ENCODE data around the gene KCNMB4.

The KCNMB4 gene

DNA sequence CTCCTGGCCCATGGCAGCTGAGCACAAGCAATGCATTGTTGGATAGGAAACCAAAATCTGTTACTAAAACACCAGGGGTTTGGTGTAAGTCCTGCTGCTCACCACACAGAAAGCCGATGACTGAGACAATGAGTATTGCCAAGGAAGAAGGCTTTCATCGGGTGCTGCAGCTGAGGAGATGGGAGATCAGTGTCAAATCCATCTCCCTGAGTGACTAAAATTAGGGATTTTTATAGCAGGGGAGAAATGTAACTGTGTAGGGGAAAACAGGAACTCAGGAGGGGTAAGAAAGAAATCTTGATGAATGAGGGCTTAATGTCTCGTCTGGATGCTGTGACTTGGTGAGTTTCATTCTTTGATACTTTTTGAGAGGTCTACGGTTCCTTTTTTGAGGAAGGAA, 97.9 kb downstream of the KCNMB4 start:
- H2BK120ac ChIP-seq (ENCODE audit: low read depth, low read length): no peak overlapping the region
- no peaks in the 10 kb centered on the region for H3K36me3 ChIP-seq (ENCODE audit: control insufficient read depth, insufficient read depth, low read length)
- no peak for DNase-seq
- H3K23ac ChIP-seq (ENCODE audit: low read length): no peak overlapping the region
- no peak overlapping the region for H3K27ac ChIP-seq (ENCODE audit: low read depth, low read length)
- no peak overlapping the region for H4K5ac ChIP-seq (ENCODE audit: low read length)
- no peak overlapping the region for H2BK15ac ChIP-seq (replicated peaks; ENCODE audit: low read depth)
- H2AK5ac ChIP-seq (ENCODE audit: low read length): no peak overlapping the region
- H3K4me1 ChIP-seq (ENCODE audit: control insufficient read depth, low read depth, low read length): no peaks in the 10 kb centered on the region
- H3K4me3 ChIP-seq (ENCODE audit: low read length): no peak overlapping the region
- H2BK5ac ChIP-seq (ENCODE audit: low read length): no peak overlapping the region
- H3K79me1 ChIP-seq (ENCODE audit: low read length): no peaks in the 10 kb centered on the region
- no peak overlapping the region for H3K18ac ChIP-seq (ENCODE audit: low read length)
- no CpG with 5 or more reads among the region's 4 CpGs for WGBS (ENCODE audit: extremely low coverage, insufficient coverage, low lambda C conversion rate)
- H3K4ac ChIP-seq (ENCODE audit: low read depth, low read length): no peak overlapping the region
- H4K8ac ChIP-seq (ENCODE audit: low read depth, low read length): no peak overlapping the region
- no peaks in the 10 kb centered on the region for H3K27me3 ChIP-seq (ENCODE audit: insufficient read depth, low read length, poor library complexity)
- H3K9ac ChIP-seq (ENCODE audit: low read length): no peak overlapping the region
- H3K56ac ChIP-seq (ENCODE audit: low read length): no peak overlapping the region
- no peak overlapping the region for H3K4me2 ChIP-seq (ENCODE audit: low read length)
- no peaks in the 10 kb centered on the region for H3K79me2 ChIP-seq (ENCODE audit: control insufficient read depth, insufficient read depth, low read length)

- Histone ChIP-seq H2BK15ac (replicated peaks; ENCODE audit: low read depth) (no peak overlapping the region), H2BK5ac (ENCODE audit: low read length) (no peak overlapping the region), H3K79me2 (ENCODE audit: control insufficient read depth, insufficient read depth, low read length) (no peaks in the 10 kb centered on the region), H2BK120ac (ENCODE audit: low read depth, low read length) (no peak overlapping the region), H3K9ac (ENCODE audit: low read length) (no peak overlapping the region), H3K56ac (ENCODE audit: low read length) (no peak overlapping the region), H3K4me1 (ENCODE audit: control insufficient read depth, low read depth, low read length) (no peaks in the 10 kb centered on the region), H4K5ac (ENCODE audit: low read length) (no peak overlapping the region), H3K18ac (ENCODE audit: low read length) (no peak overlapping the region), H3K27ac (ENCODE audit: low read depth, low read length) (no peak overlapping the region), H3K79me1 (ENCODE audit: low read length) (no peaks in the 10 kb centered on the region), H3K4me2 (ENCODE audit: low read length) (no peak overlapping the region), H3K23ac (ENCODE audit: low read length) (no peak overlapping the region), H2AK5ac (ENCODE audit: low read length) (no peak overlapping the region), H3K4ac (ENCODE audit: low read depth, low read length) (no peak overlapping the region), H4K8ac (ENCODE audit: low read depth, low read length) (no peak overlapping the region), H3K36me3 (ENCODE audit: control insufficient read depth, insufficient read depth, low read length) (no peaks in the 10 kb centered on the region), H3K27me3 (ENCODE audit: insufficient read depth, low read length, poor library complexity) (no peaks in the 10 kb centered on the region), H3K4me3 (ENCODE audit: low read length) (no peak overlapping the region)
- no CpG with 5 or more reads among the region's 2 CpGs for WGBS (ENCODE audit: extremely low coverage, insufficient coverage, low lambda C conversion rate)
- DNase-seq: no peak
These were observed 100.7 kb downstream of the KCNMB4 start for GRCh38 chr12:70466753-70467152.

- Histone ChIP-seq H3K56ac (ENCODE audit: low read length) (no peak overlapping the region), H3K4me1 (ENCODE audit: control insufficient read depth, low read depth, low read length) (no peaks in the 10 kb centered on the region), H3K4ac (ENCODE audit: low read depth, low read length) (no peak overlapping the region), H3K79me1 (ENCODE audit: low read length) (no peaks in the 10 kb centered on the region), H3K79me2 (ENCODE audit: control insufficient read depth, insufficient read depth, low read length) (no peaks in the 10 kb centered on the region), H4K5ac (ENCODE audit: low read length) (no peak overlapping the region), H3K23ac (ENCODE audit: low read length) (no peak overlapping the region), H2BK5ac (ENCODE audit: low read length) (no peak overlapping the region), H3K36me3 (ENCODE audit: control insufficient read depth, insufficient read depth, low read length) (no peaks in the 10 kb centered on the region), H2BK15ac (replicated peaks; ENCODE audit: low read depth) (no peak overlapping the region), H2AK5ac (ENCODE audit: low read length) (no peak overlapping the region), H3K27ac (ENCODE audit: low read depth, low read length) (no peak overlapping the region), H4K8ac (ENCODE audit: low read depth, low read length) (no peak overlapping the region), H3K18ac (ENCODE audit: low read length) (no peak overlapping the region), H3K4me3 (ENCODE audit: low read length) (no peak overlapping the region), H3K4me2 (ENCODE audit: low read length) (no peak overlapping the region), H2BK120ac (ENCODE audit: low read depth, low read length) (no peak overlapping the region), H3K27me3 (ENCODE audit: insufficient read depth, low read length, poor library complexity) (no peaks in the 10 kb centered on the region), H3K9ac (ENCODE audit: low read length) (no peak overlapping the region)
- DNase-seq: no peak
- WGBS (ENCODE audit: extremely low coverage, insufficient coverage, low lambda C conversion rate): no CpG with 5 or more reads among the region's 2 CpGs
These were observed 101.4 kb downstream of the KCNMB4 start for GRCh38 chr12:70467476-70467875.

- Histone ChIP-seq H3K36me3 (ENCODE audit: control insufficient read depth, insufficient read depth, low read length) (no peaks in the 10 kb centered on the region), H3K27me3 (ENCODE audit: insufficient read depth, low read length, poor library complexity) (no peaks in the 10 kb centered on the region), H2BK120ac (ENCODE audit: low read depth, low read length) (no peak overlapping the region)
These were observed 102.0 kb downstream of the KCNMB4 start for GRCh38 chr12:70467918-70468733.

GRCh38 chr12:70468741-70469140, 102.7 kb downstream of the KCNMB4 start:
- Histone ChIP-seq H3K23ac (ENCODE audit: low read length) (no peak overlapping the region), H3K56ac (ENCODE audit: low read length) (no peak overlapping the region), H3K79me2 (ENCODE audit: control insufficient read depth, insufficient read depth, low read length) (no peaks in the 10 kb centered on the region), H2AK5ac (ENCODE audit: low read length) (no peak overlapping the region), H3K18ac (ENCODE audit: low read length) (no peak overlapping the region), H4K5ac (ENCODE audit: low read length) (no peak overlapping the region), H3K4me1 (ENCODE audit: control insufficient read depth, low read depth, low read length) (no peaks in the 10 kb centered on the region), H3K9ac (ENCODE audit: low read length) (no peak overlapping the region), H3K4me3 (ENCODE audit: low read length) (no peak overlapping the region), H3K4me2 (ENCODE audit: low read length) (no peak overlapping the region), H3K36me3 (ENCODE audit: control insufficient read depth, insufficient read depth, low read length) (no peaks in the 10 kb centered on the region), H2BK120ac (ENCODE audit: low read depth, low read length) (no peak overlapping the region), H4K8ac (ENCODE audit: low read depth, low read length) (no peak overlapping the region), H3K27ac (ENCODE audit: low read depth, low read length) (no peak overlapping the region), H2BK5ac (ENCODE audit: low read length) (no peak overlapping the region), H3K4ac (ENCODE audit: low read depth, low read length) (no peak overlapping the region), H3K27me3 (ENCODE audit: insufficient read depth, low read length, poor library complexity) (no peaks in the 10 kb centered on the region), H3K79me1 (ENCODE audit: low read length) (no peaks in the 10 kb centered on the region), H2BK15ac (replicated peaks; ENCODE audit: low read depth) (no peak overlapping the region)
- WGBS (ENCODE audit: extremely low coverage, insufficient coverage, low lambda C conversion rate): no CpG with 5 or more reads among the region's 3 CpGs
- peak; percentile 25 for DNase-seq

More at GRCh38 chr12:70467918-70468733, 102.0 kb downstream of the KCNMB4 start:
- no peak for DNase-seq
- Histone ChIP-seq H4K8ac (ENCODE audit: low read depth, low read length) (no peak overlapping the region), H3K27ac (ENCODE audit: low read depth, low read length) (no peak overlapping the region), H2BK15ac (replicated peaks; ENCODE audit: low read depth) (no peak overlapping the region), H4K5ac (ENCODE audit: low read length) (peak overlapping the region; percentile 56), H3K23ac (ENCODE audit: low read length) (no peak overlapping the region), H3K56ac (ENCODE audit: low read length) (no peak overlapping the region), H3K4me2 (ENCODE audit: low read length) (no peak overlapping the region), H3K79me2 (ENCODE audit: control insufficient read depth, insufficient read depth, low read length) (no peaks in the 10 kb centered on the region), H3K4ac (ENCODE audit: low read depth, low read length) (no peak overlapping the region), H2AK5ac (ENCODE audit: low read length) (no peak overlapping the region), H3K18ac (ENCODE audit: low read length) (no peak overlapping the region), H3K9ac (ENCODE audit: low read length) (no peak overlapping the region), H3K79me1 (ENCODE audit: low read length) (no peaks in the 10 kb centered on the region), H2BK5ac (ENCODE audit: low read length) (no peak overlapping the region), H3K4me1 (ENCODE audit: control insufficient read depth, low read depth, low read length) (no peaks in the 10 kb centered on the region), H3K4me3 (ENCODE audit: low read length) (no peak overlapping the region)
- no CpG with 5 or more reads among the region's 10 CpGs for WGBS (ENCODE audit: extremely low coverage, insufficient coverage, low lambda C conversion rate)
